Stromal cell of bone marrow (primary cell): Measurements from ENCODE around the gene GMPR.
A peak's percentile ranks its signal among the peaks of the same experiment; 100 is the strongest.
"Not testable (repeated sequence)": the region's sequence is repeated elsewhere in the genome, so short reads cannot be mapped to it uniquely, and the experiment has no call there.

ENCODE experiments used
- DNase-seq: peaks from one replicate; pipeline ENCODE4 v3.0.0-alpha.2; 2012; ENCODE audit warnings: low read depth

The GMPR gene

DNA sequence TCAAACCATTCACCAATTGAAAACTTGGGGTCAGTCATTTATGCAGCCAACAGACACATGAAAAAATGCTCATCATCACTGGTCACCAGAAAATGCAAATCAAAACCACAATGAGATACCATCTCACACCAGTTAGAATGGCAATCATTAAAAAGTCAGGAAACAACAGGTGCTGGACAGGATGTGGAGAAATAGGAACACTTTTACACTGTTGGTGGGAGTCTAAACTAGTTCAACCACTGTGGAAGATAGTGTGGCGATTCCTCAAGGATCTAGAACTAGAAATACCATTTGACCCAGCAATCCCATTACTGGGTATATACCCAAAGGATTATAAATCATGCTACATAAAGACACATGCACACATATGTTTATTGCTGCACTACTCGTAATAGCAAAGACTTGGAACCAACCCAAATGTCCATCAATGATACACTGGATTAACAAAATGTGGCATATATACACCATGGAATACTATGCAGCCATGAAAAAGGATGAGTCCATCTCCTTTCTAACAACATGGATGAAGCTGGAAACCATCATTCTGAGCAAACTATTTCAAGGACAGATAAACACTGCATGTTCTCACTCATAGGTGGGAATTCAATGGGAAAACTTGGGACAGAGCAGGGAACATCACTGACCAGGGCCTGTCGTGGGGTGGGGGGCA is 13.2 kb upstream of the GMPR start:
- not testable (repeated sequence) for DNase-seq

DNA sequence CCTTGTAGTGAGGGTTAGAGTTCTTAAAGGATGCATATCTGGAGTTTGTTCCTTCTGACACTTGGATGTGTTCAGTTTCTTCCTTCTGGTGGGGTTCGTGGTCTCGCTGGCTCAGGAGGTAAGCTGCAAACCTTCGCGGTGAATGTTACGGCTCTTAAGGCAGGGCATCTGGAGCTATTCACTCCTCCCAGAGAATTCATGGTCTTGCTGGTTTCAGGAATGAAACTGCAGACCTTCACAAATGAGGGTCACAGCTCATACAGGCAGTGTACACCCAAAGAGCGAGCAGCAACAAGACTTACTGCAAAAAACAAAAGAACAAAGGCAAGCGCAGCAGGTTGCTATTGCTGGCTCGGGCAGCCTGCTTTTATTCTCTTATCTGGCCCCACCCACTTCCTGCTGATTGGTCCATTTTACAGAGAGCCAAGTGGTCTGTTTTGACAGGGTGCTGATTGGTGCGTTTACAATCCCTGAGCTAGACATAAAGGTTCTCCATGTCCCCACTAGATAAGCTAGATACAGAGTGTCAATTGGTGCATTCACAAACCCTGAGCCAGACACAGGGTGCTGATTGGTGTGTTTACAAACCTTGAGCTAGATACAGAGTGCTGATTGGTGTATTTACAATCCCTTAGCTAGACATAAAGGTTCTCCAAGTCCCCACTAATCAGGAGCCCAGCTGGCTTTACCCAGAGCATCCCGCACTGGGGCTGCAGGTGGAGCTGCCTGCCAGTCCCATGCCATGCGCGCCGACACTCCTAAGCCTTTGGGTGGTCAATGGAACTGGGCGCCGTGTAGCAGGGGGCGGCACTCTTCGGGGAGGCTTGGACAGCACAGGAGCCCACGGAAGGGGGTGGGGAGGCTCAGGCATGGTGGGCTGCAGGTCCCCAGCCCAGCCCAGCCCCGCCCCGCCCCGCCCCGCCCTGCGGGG is 12.0 kb upstream of the GMPR start:
- not testable (repeated sequence) for DNase-seq

DNA sequence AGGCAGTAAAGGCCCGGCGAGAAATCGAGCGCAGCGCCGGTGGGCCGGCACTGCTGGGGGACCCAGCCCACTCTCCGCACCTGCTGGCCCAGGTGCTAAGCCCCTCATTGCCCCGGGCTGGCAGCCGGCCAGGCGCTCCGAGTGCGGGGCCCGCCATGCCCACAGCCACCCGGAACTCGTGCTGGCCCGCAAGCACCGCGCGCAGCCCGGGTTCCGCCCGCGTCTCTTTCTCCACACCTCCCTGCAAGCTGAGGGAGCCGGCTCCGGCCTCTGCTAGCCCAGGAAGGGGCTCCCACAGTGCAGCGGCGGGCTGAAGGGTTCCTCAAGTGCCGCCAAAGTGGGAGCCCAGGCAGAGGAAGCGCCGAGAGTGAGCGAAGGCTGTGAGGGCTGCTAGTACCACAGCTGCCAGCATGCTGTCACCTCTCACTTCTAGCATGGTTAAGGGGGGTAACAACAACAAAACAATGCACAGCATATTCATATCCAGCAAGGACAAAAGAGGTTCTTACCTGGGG is 11.3 kb upstream of the GMPR start:
- DNase-seq, result no peak

GRCh38 chr6:16227605-16228004 is 10.8 kb upstream of the GMPR start:
- DNase-seq, result no peak

DNA sequence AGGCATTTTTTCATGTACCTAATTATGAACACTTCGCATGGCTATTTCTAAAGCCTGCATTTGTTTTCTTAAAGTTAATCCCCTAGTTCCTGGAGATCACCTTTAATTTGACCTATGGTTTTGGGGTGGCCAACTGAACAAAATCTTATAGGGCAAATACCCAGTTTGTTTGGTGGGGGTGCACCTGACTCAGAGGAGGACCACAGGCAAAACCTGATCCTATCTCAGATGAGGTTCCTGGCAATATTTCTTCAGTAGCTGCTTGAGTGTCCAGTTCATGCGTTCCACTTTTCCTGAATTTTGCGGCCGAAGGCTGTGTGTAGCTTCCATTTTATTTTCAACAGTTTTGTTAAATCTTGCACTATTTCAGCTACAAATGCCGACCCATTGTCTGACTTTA is 10.3 kb upstream of the GMPR start:
- no peak for DNase-seq

- no peak for DNase-seq
Measured at GRCh38 chr6:16228709-16229665, 9.4 kb upstream of the GMPR start.

- DNase-seq, result no peak
Measured at GRCh38 chr6:16229700-16230099, 8.7 kb upstream of the GMPR start.

GRCh38 chr6:16230953-16231352 is 7.4 kb upstream of the GMPR start:
- no peak for DNase-seq

DNA sequence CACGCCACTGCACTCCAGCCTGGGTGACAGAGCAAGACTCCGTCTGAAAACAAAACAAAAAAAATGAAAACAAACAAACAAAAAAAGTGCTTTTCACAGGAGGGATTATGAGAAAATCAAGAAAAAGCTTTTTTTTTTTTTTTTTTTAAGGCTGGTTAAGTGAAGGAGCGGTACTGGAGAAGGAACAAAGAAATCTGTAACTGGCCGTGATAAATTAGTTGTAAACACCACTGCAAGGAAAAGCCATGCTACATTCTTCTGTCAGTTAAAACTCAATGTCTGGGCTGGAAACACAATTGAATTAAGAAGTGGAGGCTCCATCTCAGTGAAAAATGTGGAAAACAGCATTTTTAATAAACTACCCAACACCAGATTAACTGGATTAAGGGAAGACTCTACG is 6.3 kb upstream of the GMPR start:
- no peak for DNase-seq

DNA sequence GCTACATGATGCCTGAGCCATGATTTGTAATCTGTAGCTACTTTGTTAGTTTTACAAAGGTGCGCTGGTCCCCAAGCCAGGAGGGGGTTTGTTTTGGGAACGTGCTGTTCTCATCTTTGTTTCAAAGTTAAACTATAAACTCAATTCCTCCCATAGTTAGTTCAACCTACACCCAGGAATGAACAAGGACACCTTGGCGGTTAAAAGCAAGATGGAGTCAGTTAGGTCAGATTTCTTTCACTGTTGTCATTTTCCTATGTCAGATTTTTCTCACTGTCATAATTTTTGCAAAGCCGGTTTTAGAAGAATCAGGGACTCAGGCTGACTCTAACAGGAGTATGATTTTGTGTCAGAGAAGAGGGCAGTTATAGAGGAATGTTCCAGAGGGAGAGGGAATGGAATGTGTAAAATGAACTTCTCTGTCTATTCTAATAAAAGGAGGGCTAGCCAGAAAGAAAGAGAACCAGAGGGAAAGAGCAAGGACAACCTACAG is 2.3 kb upstream of the GMPR start:
- no peak for DNase-seq

GRCh38 chr6:16236631-16237199 is 1.7 kb upstream of the GMPR start:
- peak; percentile 44 for DNase-seq

GRCh38 chr6:16237242-16237641 is 1.1 kb upstream of the GMPR start:
- DNase-seq, result no peak

DNA sequence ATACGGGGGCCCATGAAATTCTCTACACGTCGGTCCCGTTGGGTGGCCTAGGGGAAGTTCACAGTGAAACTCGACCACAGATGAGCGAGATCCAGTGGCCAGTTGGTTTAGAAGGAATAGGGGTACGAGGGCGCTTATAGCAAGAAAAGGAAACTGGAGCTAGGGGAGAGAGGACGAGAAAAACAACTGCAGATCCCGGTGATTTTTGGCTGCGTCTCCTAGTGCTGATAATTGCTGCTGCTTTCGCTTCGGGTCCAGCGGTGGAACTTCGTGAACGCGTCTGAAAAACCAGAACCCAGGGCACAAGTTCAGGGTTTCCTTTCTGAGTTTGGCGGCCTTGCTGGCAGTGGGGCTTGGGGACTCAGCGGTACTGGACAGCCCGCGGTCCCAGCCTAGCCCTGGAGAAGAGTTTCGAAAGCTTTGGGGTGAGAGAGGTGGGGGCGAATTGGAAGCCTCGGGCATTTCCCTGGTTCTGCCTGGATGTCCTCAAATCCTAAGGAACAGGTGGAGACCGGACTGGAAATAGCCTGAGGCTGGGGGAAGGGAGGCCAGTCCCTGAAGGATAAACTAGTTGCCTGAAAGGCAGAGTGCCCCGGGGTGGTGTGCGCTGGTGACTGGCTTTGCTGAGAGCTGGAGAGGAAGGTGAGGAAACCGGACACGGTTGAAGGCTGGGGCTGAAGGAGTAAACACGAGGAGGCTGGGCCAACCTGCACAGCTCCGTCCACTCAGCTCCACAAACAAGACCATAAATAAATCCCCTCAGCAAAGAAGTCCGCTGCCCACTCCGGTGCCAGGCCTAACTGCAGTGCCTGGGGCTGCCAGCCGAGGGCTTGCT is 793 bp downstream of the GMPR start:
- no peak for DNase-seq

DNA sequence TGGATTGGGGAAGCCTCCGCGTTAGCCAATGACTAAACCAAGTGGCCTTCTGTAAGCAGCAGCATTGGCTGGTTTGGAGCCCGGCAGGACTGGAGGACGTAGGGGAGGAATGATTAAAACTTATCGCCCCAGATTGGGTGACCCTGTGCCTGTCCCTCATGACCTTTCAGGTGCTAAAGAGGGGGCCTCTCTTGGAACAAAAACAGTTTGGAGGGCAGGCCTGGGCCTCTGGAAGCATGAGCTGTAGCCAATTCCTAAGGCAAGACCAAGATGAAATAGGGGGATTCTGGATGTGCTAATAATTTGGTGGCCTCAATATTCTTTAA is 1.4 kb downstream of the GMPR start:
- peak; percentile 57 for DNase-seq

DNA sequence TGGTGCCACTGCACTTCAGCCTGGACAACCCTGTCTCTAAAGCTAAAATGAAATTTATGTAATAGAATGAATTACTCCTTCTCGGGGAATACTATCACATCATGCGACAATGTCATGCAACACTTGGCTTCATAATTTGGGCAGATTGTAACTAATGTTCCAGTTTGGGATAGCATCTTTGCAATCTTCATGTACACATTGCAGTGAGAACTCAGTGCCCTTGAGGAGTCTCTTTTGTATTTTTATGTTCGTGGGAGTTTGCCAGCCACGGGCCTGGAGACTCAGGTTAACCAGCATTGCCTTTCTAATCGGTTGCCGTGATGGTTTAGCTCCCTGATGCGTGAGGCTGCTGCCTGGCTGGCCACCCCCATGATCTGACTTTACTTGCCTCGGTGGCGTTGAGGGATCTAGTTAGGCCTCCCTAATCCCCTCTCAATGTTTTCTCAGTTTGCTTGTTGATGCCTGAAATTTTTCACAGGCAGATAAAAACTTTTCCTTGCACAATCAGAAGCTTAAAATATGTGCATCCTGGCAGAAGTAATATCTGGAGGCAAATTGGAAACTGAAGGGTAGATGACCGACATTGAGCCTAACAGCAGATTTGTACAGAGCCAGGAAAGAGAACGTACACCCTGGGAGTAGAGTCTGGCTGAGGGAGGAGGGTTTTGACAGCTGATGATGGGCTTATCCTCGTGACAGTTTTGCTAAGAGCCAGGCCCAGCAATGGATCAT is 2.4 kb downstream of the GMPR start:
- DNase-seq, result no peak

- no peak for DNase-seq
Measured at GRCh38 chr6:16241321-16241689, 2.9 kb downstream of the GMPR start.

DNA sequence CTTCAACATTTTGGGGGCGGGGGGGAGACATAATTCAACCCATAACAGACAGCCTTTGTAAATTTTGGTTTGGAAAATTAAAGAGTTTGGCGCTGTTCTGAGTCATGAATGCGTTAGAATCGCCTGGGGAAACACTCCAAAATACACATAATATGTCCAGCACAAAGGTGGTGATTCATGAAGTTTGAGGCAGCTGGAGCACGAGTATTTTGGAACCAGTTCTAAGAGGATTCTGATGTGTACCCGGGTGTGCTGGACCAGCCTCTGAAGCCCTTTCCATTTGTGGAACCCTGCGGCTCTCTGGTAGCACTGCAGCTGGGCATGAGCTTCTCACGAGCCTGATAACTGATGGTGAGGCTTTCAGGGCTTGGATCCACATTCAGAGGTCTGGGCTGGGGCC is 4.7 kb downstream of the GMPR start:
- peak; percentile 91 for DNase-seq

DNA sequence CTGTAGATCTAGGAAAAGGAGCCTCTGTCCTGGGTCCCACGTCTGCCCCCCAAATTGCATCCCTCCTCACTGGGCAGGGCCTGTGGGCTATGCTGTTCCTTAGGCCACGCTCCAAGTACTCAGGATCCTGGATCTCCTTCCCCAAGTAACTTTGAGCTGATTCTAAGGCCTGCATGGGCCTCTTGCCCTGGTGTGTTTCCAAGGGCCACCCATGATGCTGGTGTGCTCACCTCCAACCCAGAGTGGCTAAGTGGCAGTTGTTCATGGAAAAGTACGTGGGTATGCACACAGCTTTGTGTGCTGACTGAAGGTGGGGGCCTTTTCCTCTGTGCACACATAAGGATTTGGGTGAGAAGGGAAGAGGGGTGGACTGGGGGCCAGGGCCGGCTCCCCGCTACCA is 5.3 kb downstream of the GMPR start:
- DNase-seq, result no peak

GRCh38 chr6:16244446-16244845 is 6.1 kb downstream of the GMPR start:
- DNase-seq, result no peak

GRCh38 chr6:16244869-16245451 is 6.6 kb downstream of the GMPR start:
- peak; percentile 52 for DNase-seq
